ENCODE measurements around the gene SLX9.

SLX9 gene

GRCh38 chr21:44919913-44920693, 19.7 kb upstream of the SLX9 start:
- no peak overlapping the region for H3K9ac ChIP-seq (ENCODE audit: low read depth, low read length)

GRCh38 chr21:44920694-44921604, 18.9 kb upstream of the SLX9 start, which contains the start of gene ITGB2:
Gene ITGB2 (minus strand): TSS chr21:44920899. CDS start chr21:44910782, 10,117 bp downstream.
- no peaks in the 10 kb centered on the region for H3K9me3 ChIP-seq (replicated peaks; ENCODE audit: low read length)
- no peak within 1 kb of the TSS for H3K4me2 ChIP-seq (ENCODE audit: low read length)
- H3K27me3 ChIP-seq (ENCODE audit: control insufficient read depth, insufficient read depth, low read length) = peaks cover 23% of the 10 kb centered on the region
- no peak within 1 kb of the TSS for H3K9ac ChIP-seq (ENCODE audit: low read depth, low read length)
- H3K36me3 ChIP-seq (ENCODE audit: insufficient read depth, low read length) = no peaks in the 10 kb centered on the region
- no peak within 1 kb of the TSS for H3K4me3 ChIP-seq (ENCODE audit: low read length)
- H3K4me1 ChIP-seq (ENCODE audit: control insufficient read depth, insufficient read depth, low read length) = peaks cover 25% of the 10 kb centered on the region

More at GRCh38 chr21:44919913-44920693, 19.7 kb upstream of the SLX9 start:
- no peak overlapping the region for H3K4me3 ChIP-seq (ENCODE audit: low read length)
- no peak overlapping the region for H3K4me2 ChIP-seq (ENCODE audit: low read length)
- no peaks in the 10 kb centered on the region for H3K36me3 ChIP-seq (ENCODE audit: insufficient read depth, low read length)
- peaks cover 18% of the 10 kb centered on the region for H3K4me1 ChIP-seq (ENCODE audit: control insufficient read depth, insufficient read depth, low read length)
- H3K27me3 ChIP-seq (ENCODE audit: control insufficient read depth, insufficient read depth, low read length) = peaks cover 23% of the 10 kb centered on the region
- H3K9me3 ChIP-seq (replicated peaks; ENCODE audit: low read length) = no peaks in the 10 kb centered on the region

DNA sequence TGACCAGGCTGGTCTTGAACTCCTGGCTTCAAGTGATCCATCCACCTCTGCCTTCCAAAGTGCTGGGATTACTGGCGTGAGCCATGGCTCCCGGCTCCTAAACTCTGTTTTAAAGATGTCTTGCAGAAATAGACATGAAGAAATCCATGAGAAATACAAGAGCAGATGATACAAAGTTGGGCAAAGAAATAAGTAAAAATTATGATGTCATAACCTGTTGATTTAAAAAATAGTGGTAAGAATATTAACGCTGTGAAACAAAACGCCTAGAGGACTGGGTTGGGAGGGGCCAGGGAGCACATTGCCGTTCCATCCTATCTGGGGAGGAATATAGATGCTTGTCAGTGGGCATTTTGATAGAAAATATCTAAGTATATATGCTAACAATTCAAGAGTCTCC, 17.9 kb upstream of the SLX9 start:
- H3K9ac ChIP-seq (ENCODE audit: low read depth, low read length) = no peak overlapping the region
- no peaks in the 10 kb centered on the region for H3K9me3 ChIP-seq (replicated peaks; ENCODE audit: low read length)
- no peak overlapping the region for H3K4me2 ChIP-seq (ENCODE audit: low read length)
- H3K27me3 ChIP-seq (ENCODE audit: control insufficient read depth, insufficient read depth, low read length) = peaks cover 23% of the 10 kb centered on the region
- no peaks in the 10 kb centered on the region for H3K36me3 ChIP-seq (ENCODE audit: insufficient read depth, low read length)
- H3K4me3 ChIP-seq (ENCODE audit: low read length) = no peak overlapping the region
- H3K4me1 ChIP-seq (ENCODE audit: control insufficient read depth, insufficient read depth, low read length) = peaks cover 31% of the 10 kb centered on the region

GRCh38 chr21:44923480-44924084, 16.2 kb upstream of the SLX9 start:
- Histone ChIP-seq H3K4me2 (ENCODE audit: low read length) (no peak overlapping the region), H3K36me3 (ENCODE audit: insufficient read depth, low read length) (no peaks in the 10 kb centered on the region), H3K27me3 (ENCODE audit: control insufficient read depth, insufficient read depth, low read length) (peaks cover 10% of the 10 kb centered on the region), H3K9me3 (replicated peaks; ENCODE audit: low read length) (no peaks in the 10 kb centered on the region), H3K4me1 (ENCODE audit: control insufficient read depth, insufficient read depth, low read length) (peaks cover 39% of the 10 kb centered on the region), H3K4me3 (ENCODE audit: low read length) (no peak overlapping the region), H3K9ac (ENCODE audit: low read depth, low read length) (no peak overlapping the region)

DNA sequence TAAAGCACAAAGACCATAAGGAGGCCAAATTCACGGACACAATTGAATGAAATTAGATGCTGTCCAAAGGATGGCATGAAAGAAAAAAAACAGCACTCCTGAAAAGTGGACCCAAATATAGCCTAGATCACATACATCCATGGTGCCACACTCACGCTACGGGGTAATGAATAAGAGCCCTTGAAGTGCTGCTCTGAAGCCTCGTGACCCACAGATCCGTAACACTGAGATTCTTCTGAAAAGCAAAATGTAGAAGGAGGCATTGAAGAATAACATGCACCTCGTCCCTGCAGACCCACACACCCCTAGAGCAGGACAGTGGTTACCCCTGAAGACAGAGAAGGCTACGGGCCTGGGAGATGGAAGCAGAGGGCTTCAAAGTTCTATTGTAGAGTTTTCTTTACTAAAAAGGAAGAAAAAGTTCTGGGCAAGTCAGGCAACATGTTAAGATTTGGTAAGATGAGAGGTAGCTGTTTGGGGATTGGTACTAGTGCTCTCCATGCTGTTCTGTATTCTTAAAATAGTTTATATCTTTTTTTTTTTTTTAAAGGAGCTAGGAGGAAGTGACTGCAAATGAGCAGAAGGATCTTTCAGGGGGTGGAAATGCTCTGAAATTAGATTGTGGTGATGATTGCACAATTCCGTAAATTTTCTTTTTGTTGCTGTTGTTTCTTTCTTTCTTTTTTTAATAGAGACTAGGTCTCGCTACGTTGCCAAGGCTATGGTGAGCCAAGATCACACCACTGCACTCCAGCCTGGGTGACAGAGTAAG, 15.0 kb upstream of the SLX9 start:
- Histone ChIP-seq H3K4me1 (ENCODE audit: control insufficient read depth, insufficient read depth, low read length) (peaks cover 49% of the 10 kb centered on the region), H3K36me3 (ENCODE audit: insufficient read depth, low read length) (no peaks in the 10 kb centered on the region), H3K4me2 (ENCODE audit: low read length) (peak overlapping the region; percentile 57), H3K4me3 (ENCODE audit: low read length) (no peak overlapping the region), H3K9ac (ENCODE audit: low read depth, low read length) (peak overlapping the region; percentile 50), H3K27me3 (ENCODE audit: control insufficient read depth, insufficient read depth, low read length) (peaks cover 8% of the 10 kb centered on the region), H3K9me3 (replicated peaks; ENCODE audit: low read length) (no peaks in the 10 kb centered on the region)

DNA sequence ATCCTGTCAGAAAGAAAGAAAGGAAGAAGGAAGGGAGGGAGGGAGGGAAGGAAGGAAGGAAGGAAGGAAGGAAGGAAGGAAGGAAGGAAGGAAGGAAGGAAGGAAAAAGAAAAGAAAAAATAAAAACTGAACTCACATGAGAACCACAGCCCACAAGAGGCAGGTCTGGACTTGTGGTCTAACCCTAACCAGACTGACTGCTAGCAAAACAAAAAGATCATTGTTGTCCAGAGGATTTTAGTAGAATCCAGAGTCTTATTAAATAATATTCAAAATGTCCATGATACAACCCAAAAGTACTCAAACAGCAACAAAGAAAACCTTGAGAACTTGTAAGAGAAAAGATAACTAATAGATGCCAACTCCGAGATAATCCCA, 14.5 kb upstream of the SLX9 start:
- H3K27me3 ChIP-seq (ENCODE audit: control insufficient read depth, insufficient read depth, low read length) = peaks cover 8% of the 10 kb centered on the region
- no peaks in the 10 kb centered on the region for H3K9me3 ChIP-seq (replicated peaks; ENCODE audit: low read length)
- no peaks in the 10 kb centered on the region for H3K36me3 ChIP-seq (ENCODE audit: insufficient read depth, low read length)
- H3K4me2 ChIP-seq (ENCODE audit: low read length) = peak overlapping the region; percentile 57
- peaks cover 52% of the 10 kb centered on the region for H3K4me1 ChIP-seq (ENCODE audit: control insufficient read depth, insufficient read depth, low read length)
- no peak overlapping the region for H3K4me3 ChIP-seq (ENCODE audit: low read length)
- peak overlapping the region; percentile 50 for H3K9ac ChIP-seq (ENCODE audit: low read depth, low read length)

DNA sequence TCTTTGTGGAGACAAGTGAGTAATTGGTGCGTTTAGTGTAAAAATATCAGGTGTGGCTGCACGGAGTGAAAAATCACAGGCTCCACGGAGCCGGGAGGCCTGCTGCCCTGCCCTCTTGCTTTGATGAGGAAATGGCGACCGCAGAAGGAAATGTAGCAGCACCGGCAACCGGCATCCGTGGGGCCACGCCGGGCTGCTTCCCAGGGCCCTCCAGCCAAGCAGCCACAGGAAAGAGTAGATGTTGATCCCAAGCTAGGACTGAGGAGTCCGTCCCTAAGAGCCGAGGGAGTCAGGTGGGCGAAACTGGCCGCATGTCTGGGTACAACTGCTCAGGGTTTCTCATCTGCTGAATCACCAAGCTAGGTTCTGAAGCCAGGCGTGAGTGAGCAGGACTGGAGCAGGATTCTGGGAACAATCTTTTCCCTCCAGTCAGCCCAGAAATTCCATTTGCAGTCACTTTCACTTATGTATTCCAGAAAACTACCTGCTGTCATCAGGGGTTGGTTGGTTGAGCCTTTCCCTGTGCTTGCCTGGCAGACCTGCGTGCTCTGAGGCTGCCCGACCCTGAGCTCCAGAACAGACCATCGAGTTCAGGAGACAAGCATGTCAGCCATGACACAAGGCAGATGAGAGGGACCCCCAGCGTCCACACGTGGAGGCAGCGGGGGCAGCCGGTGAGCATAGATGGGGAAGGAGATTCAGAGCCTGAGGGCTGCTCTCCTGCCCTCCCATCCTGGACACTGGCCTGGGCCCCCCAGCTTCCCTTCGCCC, 13.3 kb upstream of the SLX9 start:
- Histone ChIP-seq H3K36me3 (ENCODE audit: insufficient read depth, low read length) (no peaks in the 10 kb centered on the region), H3K4me1 (ENCODE audit: control insufficient read depth, insufficient read depth, low read length) (peaks cover 64% of the 10 kb centered on the region), H3K4me2 (ENCODE audit: low read length) (peak overlapping the region; percentile 78), H3K9me3 (replicated peaks; ENCODE audit: low read length) (no peaks in the 10 kb centered on the region), H3K27me3 (ENCODE audit: control insufficient read depth, insufficient read depth, low read length) (peaks cover under 1% of the 10 kb centered on the region), H3K9ac (ENCODE audit: low read depth, low read length) (peak overlapping the region; percentile 81), H3K4me3 (ENCODE audit: low read length) (peak overlapping the region; percentile 57)

DNA sequence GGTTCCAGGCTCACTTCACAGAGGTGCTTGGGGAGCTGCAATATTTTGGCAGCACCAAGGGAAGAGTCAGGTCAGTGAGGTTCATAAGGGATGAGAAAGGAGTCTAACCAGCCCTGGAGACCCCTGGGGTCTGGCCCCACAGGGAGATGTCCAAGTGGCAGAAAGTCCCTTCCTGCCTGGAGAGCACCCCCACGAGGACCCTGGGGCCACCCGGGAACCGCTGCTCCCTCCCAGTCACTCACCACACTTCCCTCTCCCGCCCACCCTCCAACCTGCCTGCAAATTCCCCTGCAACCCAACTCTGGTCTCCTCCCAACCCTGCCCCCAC, 12.6 kb upstream of the SLX9 start:
- H3K27me3 ChIP-seq (ENCODE audit: control insufficient read depth, insufficient read depth, low read length) = no peaks in the 10 kb centered on the region
- peak overlapping the region; percentile 57 for H3K4me3 ChIP-seq (ENCODE audit: low read length)
- peaks cover 70% of the 10 kb centered on the region for H3K4me1 ChIP-seq (ENCODE audit: control insufficient read depth, insufficient read depth, low read length)
- H3K9ac ChIP-seq (ENCODE audit: low read depth, low read length) = peak overlapping the region; percentile 81
- peak overlapping the region; percentile 78 for H3K4me2 ChIP-seq (ENCODE audit: low read length)
- no peaks in the 10 kb centered on the region for H3K36me3 ChIP-seq (ENCODE audit: insufficient read depth, low read length)
- H3K9me3 ChIP-seq (replicated peaks; ENCODE audit: low read length) = no peaks in the 10 kb centered on the region

- H3K4me3 ChIP-seq (ENCODE audit: low read length) = peak overlapping the region; percentile 57
- H3K36me3 ChIP-seq (ENCODE audit: insufficient read depth, low read length) = no peaks in the 10 kb centered on the region
- no peaks in the 10 kb centered on the region for H3K27me3 ChIP-seq (ENCODE audit: control insufficient read depth, insufficient read depth, low read length)
- H3K9me3 ChIP-seq (replicated peaks; ENCODE audit: low read length) = no peaks in the 10 kb centered on the region
- peak overlapping the region; percentile 81 for H3K9ac ChIP-seq (ENCODE audit: low read depth, low read length)
- H3K4me1 ChIP-seq (ENCODE audit: control insufficient read depth, insufficient read depth, low read length) = peaks cover 73% of the 10 kb centered on the region
- H3K4me2 ChIP-seq (ENCODE audit: low read length) = peak overlapping the region; percentile 78
Measured at GRCh38 chr21:44927587-44928461, 12.0 kb upstream of the SLX9 start.
